ENCODE results near the gene NDUFAF3.
A peak's percentile ranks its signal among the peaks of the same experiment; 100 is the strongest.

The NDUFAF3 gene

GRCh38 chr3:49024449-49024848 lies 2.5 kb downstream of the NDUFAF3 start:
- no peak overlapping the region for H3K4me3 ChIP-seq (ENCODE audit: low read length)
- TF ChIP-seq, protein P1, sequence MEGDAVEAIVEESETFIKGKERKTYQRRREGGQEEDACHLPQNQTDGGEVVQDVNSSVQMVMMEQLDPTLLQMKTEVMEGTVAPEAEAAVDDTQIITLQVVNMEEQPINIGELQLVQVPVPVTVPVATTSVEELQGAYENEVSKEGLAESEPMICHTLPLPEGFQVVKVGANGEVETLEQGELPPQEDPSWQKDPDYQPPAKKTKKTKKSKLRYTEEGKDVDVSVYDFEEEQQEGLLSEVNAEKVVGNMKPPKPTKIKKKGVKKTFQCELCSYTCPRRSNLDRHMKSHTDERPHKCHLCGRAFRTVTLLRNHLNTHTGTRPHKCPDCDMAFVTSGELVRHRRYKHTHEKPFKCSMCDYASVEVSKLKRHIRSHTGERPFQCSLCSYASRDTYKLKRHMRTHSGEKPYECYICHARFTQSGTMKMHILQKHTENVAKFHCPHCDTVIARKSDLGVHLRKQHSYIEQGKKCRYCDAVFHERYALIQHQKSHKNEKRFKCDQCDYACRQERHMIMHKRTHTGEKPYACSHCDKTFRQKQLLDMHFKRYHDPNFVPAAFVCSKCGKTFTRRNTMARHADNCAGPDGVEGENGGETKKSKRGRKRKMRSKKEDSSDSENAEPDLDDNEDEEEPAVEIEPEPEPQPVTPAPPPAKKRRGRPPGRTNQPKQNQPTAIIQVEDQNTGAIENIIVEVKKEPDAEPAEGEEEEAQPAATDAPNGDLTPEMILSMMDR (IDR thresholded peaks at IDR 0.05; ENCODE audit: insufficient read depth, low read depth, low read length, missing control alignments): no peak
- no peak for DNase-seq (ENCODE audit: low read depth)

DNA sequence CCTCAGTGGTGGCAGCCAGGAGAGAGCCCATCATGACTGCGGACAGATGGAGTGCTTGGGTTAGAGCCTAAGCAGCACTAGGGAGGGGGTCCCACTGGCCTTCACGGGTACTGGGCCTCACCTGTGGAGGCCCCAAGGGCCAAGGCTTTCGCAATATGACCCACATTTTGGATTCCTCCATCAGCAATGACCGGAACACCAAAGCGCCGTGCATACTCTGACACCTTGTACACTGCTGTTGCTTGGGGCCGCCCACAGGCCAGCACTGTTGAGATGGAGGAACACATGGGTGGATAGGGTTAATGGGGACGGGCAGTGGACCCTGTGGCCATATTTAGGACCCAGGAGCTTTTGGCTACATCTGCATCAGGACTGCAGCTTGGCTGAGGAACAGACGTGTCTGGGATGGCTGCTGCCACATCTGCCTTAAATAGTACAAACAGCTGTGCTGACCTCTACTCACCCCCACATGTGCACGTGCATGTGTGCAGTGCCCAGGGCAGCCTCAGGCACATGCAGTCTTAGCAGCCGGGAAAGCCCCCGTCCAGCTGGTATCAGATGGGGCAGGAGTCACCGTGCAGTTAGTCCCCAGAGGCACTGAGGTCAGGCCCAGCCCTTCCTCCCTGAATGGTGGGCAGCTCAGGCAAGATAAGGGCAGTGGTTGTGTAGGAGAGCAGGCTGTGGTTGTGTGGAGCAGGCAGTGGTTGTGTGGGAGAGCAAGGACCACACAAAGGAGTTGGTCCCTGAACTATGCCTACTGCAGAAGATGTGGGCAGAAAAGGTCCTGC lies 3.3 kb downstream of the NDUFAF3 start:
- H3K4me3 ChIP-seq (ENCODE audit: low read length): no peak overlapping the region
- DNase-seq (ENCODE audit: low read depth): no peak
- TF ChIP-seq, protein P1 (IDR thresholded peaks at IDR 0.05; ENCODE audit: insufficient read depth, low read depth, low read length, missing control alignments): no peak

DNA sequence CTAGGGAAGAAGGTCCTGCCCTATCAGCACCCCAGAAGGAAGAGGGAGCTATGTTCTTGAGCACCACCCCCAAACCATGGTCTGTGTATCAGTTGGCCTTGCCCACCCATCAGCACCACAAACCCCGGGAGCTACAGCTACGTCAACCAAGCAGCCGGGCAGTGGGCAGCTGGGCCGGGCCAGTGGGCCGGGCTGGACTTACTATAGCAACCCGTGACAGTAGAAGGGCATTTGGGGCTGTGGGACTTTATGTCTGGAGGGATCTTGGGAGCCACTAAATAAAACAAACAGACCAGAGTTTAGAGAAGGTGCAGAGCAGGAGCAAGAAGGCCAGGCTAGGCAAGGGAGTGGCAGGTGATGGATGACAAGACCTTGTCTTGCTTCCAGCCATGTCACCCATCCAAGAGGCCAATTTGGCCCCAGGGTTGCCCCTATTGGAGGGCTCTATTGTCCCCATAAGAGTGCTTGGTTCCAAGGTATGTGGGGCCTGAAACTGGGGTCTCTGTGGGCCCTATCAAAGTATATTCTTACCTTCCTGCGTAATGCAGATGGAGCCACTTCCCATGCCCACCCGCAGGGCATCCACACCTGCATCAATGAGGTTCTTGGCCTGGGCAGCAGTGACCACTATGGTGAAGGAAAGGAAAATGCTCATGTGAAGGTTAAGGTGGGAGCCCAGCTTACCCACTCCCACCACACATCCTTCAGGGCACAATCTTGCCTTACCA lies 4.0 kb downstream of the NDUFAF3 start:
- TF ChIP-seq, protein P1 (IDR thresholded peaks at IDR 0.05; ENCODE audit: insufficient read depth, low read depth, low read length, missing control alignments): no peak
- no peak for DNase-seq (ENCODE audit: low read depth)
- no peak overlapping the region for H3K4me3 ChIP-seq (ENCODE audit: low read length)

DNA sequence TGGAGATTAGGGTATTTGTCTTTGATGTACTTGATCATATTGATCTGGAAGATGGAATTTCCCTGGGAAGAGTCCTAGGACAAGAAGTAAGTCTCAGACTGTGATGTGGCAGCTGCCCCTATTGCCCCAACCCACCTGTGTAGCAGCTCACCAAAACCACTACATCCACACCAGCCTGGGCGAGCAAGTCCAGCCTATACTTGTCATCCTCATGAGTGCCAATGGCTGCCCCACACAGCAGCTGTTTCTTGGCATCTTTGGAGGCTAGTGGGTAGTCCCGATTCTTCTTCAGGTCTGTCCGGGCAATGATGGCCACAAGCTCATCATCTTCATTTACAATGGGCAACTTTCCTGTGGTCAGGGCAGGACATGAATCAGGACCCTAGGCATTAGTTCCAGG lies 4.6 kb downstream of the NDUFAF3 start:
- DNase-seq (ENCODE audit: low read depth): no peak
- TF ChIP-seq, protein P1 (IDR thresholded peaks at IDR 0.05; ENCODE audit: insufficient read depth, low read depth, low read length, missing control alignments): no peak
- no peak overlapping the region for H3K4me3 ChIP-seq (ENCODE audit: low read length)

DNA sequence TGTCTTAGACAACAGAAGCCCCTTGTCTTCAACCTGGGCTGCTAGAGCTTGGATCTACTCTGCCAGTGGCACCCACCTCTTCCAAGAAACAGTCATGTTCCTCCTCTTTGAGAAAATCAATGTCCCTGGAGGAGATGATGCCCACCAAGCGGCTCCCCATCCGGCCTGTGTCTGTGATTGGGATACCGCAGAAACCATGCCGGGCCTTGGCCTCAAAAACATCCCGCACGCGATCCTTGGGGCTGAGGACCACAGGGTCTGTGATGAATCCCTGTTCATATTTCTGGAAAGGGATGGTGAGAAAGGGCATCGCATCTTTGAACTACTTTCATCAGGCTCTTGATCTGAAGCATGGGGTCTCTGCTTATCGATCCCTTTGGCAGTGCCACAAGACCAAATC lies 5.7 kb downstream of the NDUFAF3 start:
- TF ChIP-seq, protein P1 (IDR thresholded peaks at IDR 0.05; ENCODE audit: insufficient read depth, low read depth, low read length, missing control alignments): no peak
- H3K4me3 ChIP-seq (ENCODE audit: low read length): peak overlapping the region; percentile 97
- no peak for DNase-seq (ENCODE audit: low read depth)

DNA sequence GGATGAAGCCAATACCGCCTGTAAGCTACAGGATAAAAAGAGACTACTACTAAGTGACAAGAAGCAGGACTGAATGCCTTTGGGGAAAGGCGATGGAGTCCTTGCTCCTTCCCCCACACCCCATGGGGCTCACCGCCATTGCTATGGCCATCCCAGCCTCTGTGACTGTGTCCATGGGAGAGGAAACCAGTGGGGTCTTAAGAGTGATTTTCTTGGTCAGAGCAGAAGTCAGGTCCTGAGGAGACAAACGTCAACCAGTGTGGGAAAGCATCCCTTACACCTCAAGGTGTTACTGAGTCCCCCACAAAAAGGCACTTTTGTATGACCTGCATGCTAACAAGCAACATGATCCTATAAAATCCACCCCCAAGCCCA lies 6.4 kb downstream of the NDUFAF3 start:
- TF ChIP-seq, protein P1 (IDR thresholded peaks at IDR 0.05; ENCODE audit: insufficient read depth, low read depth, low read length, missing control alignments): no peak
- no peak for DNase-seq (ENCODE audit: low read depth)
- H3K4me3 ChIP-seq (ENCODE audit: low read length): peak overlapping the region; percentile 97

Measured in epithelial cell of esophagus (primary cell).